HG03175 (cell line): Measurements from ENCODE around the gene ACKR3.

Experiments used
- ATAC-seq: cut with Tn5 transposase; IDR thresholded peaks from one replicate; pipeline ENCODE4 v1.9.1; 2021; ENCODE audit warnings: mild to moderate bottlenecking, moderate library complexity; ENCODE audit not compliant: unreplicated experiment

Gene ACKR3

DNA sequence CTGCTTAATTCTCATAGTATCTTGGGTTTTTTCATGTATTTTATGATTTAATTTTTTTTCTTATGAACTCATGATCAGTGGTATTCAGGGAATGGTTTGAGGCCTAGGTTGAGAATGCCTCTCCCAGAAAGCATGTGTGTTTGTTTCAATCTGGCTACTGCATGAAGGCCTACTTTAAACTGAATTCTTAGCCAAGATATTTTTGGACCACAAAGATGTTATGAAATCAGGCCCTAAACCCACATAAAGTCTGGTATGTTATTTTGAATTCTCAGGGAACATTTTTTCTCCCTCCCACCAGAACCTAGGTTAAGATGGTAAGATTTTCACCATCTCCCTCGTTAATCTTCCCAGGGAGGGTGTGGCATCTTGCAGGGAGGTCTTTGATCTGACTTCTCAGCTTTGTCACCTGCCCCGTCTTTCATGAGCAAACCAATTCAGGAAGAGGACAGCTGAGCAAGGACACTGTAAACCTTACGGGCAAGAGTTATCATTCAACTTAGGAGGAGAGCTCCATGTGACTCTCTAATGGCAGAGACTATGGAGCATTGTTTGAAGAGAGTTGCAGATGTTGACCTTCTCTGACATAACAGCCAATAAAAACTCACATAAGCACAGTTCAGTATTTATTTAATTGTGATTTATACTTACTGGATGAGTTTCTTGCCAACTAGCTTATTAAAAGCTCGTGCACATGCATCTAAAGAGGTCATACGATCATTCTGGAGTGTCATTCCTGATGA lies 21.3 kb upstream of the ACKR3 start:
- no peak for ATAC-seq

DNA sequence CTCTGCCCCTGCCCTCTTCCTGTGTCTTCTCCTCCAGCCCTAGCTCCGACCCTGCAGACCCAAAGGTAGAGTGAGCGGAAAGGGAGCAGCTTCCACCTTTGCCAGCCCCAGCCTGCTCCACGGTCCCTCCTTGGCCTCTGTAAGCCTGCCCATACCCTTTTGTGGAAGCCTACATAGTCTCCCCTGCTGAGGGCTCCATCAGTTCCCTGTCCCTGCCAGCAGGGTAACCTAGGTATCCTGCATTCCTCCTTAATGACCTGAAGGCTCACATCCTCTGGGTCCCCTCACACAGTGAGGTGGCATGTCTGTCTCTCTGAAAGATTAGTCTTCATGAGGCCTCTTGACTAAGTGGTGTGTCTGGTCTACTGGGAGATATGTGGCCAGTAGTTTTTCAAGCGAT lies 20.5 kb upstream of the ACKR3 start:
- no peak for ATAC-seq

DNA sequence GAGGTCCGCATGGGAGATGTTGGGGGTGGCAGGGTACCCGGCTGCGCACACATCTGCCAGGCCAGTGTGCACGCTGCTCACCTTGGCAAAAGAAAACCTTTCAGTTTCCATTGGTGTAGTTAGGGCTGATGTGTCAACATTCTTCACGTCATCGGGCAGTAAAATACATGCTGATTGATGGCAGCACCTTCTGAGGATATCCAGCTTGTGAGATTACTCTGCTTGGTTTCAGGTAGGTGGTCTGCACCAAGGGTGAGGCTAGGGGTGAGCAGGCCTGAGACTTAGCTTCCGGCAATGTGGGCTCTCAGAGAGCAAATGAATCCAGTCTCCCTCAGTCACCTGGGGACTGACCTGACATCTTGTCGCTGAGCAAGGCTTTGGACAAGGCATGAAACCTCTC lies 19.3 kb upstream of the ACKR3 start:
- no peak for ATAC-seq

DNA sequence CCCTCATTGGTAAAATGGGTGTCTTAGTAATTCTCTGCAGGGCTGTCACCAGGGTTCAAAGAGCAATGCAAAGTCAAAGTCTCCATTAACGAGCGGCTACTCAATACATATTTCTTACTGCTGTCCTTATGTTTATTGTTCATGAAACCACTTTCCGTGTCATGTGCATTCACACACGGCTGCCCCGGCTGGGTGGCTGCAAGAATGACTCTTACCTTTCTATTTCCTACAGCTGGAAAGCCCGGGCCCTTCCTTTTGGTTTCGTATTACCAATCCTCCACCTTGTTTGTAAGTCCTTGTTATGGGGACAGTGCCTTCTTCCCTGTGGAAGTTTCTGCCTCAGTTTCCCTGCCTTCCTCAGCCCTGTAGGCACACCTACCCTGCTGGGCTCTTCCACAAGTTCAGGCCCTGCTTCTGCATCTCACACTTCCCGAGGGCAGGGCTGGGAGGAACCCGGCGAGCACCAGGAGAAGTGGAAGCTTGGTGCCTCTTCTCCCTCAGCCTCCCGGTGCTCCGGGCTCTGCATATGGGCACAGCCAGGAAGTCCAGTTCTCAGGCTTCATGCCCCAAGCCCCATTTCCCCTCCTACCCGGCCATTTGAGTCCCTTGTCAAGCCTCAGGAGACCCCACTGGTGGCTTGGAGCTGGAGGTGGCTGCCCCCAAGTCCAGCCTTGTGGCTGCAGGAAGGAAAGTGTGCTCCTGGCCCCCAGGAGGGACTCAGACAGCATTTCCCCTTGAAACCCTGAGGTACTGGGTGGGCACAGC lies 18.7 kb upstream of the ACKR3 start:
- ATAC-seq: peak; percentile 46

DNA sequence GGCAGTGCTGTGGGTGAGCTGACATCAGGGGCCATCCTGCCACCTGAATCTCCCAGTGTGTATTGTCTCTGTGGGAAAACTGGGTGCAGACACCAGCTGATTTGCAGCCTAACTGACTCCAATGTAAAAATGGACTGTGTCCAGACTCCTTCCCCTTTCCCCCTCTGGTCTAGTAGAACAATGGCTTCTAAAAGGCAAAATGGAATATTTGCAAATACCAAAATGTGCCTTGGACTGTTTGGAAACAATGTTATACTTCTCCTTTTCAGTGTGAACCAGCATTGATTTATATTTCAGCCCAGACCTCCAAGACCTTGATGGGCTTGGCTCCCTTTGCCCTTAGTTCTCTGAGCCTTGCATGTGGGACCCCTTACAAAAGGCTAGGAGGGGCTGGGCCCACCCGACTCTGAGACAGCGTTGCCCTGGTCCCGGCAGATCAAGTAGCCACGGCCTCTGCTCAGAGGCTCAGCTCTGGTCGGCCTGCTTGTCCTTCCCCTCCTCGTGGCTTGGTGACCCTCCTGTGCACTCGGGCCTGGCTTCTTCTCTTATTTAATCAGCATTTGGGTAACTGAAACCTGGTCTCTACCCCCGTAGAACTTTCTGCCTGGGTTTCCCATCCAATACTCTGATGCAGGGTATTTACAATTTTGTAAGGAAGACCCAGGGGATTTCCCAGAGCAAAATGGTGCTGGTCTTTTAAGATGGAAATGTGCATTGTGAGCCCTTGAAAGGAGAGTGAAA lies 18.0 kb upstream of the ACKR3 start:
- no peak for ATAC-seq

DNA sequence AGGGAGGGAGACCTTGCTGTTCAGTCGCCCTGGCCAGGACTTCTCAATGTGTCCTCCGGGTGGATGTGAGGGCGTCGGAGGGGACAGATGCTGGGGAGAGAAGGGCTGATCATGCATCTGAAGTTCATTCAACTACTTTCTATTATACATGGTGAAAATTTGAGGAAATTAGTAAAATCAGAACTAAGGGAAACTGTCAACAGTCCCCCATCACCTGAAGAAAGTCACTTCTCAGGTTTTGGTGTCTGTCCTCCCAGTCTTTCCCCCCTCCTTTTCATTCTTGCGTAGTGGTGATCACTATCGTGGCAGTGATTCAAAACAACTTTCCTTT lies 17.4 kb upstream of the ACKR3 start:
- no peak for ATAC-seq

DNA sequence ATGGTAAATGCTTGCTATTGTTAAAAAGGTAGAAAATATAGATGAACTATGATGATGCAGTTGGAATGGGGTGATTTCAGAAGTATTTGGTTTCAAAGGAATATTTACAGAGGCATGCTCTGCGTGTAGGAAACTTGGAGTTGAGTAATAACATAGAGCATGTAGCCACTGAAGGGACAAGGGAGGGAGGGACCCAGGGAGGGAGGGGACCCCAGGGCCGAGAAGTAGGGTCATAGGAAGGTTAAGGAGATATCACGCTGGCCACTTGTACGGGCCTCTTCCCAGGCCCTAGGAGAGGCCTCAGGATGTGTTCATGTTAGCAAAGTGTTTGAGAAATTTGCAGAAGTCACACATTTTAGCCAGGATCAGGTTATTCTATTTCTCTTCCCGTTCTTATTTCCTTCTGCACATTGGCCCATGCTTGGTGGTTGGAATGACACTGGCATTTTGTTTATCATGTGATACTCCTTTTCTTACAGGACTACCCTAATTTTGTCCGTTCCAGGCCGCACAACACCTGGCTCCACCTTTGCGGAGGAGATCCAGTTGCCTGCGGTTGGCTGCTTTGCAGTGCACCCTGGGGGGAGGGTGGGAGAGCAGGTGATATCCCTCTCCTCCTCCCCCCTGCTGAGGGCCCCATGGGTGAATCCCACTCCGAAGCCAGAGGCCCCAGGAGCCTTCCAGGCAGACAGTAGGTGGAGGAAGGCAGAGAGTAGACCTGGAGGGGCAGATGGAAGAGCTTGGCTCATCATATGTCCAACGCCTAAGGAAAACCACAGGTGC lies 16.9 kb upstream of the ACKR3 start:
- ATAC-seq: no peak

DNA sequence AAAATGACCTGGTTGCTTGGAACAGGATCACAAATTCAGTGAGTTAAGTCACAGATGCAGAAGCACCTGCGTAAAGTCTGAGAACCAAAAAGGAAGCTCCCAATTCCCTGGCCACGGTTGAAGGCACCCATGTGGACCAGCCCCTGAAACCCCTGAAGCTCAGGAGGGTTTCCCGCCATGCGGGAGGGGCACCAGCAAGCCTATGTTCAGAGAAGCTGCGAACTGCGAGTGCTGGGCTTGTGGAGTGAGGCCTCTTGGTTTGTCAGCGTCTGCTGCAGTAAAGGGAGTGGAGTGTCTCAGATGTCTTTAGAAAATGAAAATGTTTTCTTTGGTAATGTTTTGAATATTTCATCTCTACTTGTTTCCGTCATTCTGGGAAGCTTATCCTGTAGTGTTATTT lies 16.1 kb upstream of the ACKR3 start:
- no peak for ATAC-seq

DNA sequence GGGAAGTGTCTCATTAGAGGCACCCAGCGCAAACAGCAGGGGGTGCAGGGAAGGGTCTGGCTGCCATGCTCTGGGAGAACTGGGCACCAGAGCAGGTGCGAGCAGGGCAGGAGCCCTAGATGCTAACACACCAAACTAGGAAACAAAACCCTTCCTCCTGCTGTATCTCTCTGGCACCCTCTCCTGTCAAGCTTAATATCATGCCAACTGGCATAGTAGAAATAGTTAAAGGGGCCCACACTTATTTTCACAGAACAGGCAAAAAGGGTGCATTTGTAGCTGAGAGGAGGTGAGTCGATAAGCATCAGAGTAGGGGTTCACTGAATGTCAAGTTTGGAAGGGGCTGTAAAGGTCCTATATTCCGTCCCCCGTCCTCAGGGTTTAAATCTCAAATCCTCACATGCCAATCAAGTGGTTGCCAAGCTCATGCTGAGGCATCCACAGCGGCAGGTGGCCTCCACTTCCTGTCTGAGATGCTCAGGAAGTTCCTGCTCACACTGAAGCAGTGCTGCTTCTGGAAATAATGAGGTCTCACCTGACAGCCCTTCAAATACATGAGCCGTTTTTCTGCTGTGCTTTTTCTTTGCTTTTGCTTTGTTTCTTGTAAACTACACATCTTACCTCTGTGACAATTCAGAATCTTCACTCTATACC lies 14.9 kb upstream of the ACKR3 start:
- no peak for ATAC-seq

DNA sequence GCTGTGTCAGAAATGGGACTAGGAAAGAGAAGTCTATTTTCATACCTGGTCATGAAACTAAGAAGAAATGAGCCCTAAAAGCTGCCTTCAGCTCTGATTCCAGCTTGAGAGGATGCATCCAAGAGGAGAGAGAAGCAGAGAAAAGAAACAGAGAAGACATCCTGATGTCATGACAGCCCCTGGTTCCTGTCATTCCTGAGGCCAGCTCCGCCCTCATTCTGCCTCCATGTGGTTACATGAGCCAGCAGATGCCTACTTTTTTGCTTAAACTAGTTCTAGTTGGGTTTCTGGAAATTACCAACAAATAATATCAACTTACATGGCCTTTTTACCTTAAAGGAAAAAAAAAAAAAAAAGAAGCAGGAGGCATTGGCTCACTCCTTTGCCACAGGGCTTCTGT lies 14.1 kb upstream of the ACKR3 start:
- ATAC-seq: no peak

DNA sequence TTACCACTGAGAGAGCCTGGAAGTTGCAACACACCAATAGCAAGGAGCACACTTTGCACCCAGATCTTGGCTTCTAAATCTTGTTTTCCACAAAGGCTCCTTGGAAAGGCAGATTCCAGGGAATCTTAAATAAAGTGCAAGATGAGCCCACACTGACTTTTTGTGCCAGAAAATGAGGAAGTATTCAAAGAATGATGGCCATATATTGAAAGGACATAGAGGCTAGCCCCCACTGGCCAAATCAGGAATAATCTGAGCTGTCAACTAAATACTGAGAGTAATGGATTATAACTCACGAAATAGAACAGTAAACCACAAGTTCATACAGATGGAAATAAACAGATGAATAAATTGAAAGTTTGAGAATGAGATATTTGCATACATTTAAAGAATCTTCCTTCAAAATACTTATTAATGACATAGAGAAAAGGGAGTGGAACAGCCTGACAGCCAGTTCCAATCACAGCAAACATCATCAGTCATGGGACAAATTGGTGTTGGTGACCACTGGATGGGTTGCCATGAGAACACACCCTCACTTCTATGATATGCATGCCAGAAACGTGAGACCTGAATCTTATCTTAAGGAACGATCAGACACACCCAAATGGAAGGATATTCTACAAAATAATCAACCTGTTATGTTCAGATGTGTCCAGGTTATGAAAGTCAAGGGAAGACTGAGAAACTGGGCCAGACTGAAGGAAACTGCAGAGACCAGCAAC lies 12.2 kb upstream of the ACKR3 start:
- ATAC-seq: no peak

DNA sequence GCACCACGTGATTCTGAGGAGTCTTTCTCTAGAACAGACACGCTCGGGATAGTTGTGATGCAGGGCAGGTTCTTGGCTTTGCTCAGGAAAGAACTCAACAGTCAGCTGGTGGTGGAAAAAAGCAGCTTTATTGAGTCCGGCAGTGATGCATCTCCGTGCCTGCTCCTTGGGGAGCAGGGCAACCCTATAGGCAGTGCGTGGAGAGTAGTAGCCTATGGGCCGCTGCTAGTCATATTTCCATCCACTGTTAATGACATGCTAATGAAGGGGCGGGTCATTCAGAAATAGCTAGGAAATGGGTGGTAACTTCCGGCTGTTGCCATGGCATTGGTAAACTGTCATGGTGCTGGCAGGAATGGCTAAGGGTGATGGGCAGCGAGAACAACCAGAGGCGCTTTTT lies 11.6 kb upstream of the ACKR3 start:
- ATAC-seq: no peak

DNA sequence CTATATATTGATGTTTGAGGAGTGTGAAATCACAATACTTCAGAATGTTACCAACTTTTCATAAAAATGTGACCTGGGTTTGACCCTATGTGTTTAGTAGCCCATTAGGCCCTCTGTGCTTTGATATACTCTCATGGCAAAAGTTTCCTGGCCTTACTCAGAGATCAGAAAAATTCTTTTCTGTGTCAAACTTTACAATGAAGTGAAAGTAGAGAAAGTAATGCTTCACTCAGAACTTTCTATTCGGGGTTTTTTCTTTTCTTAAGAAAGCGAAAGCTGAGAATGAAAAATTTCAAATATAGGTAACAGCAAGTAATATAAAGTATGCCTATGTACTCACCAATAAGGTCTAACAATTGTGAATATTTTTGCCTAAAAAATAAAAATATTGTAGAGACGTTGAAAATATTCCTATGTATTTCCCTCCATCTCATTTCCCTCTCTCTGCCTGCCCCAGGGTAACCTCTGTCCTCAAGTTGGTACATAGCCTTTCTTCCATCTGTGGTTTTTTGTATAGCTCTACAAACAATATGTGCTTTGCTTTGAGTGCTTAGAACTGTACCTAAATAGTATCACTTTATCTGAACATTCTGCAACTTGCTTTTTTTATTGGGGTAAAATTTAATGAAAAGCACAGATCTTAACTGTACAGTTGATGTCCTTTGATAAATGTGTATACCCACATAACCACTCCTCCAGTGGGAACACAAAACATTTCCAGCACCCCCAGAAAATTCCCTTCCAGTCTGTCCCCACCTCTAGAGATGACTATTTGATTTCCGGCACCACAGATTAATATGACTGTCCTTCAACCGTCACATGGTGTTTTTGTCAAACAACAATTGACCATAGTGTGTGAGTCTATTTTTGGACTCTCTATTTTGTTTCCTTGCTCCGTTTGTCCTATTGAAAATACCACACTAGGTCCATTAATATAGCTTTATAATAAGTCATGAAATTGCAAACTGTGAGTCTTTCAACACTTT lies 10.3 kb upstream of the ACKR3 start:
- no peak for ATAC-seq

DNA sequence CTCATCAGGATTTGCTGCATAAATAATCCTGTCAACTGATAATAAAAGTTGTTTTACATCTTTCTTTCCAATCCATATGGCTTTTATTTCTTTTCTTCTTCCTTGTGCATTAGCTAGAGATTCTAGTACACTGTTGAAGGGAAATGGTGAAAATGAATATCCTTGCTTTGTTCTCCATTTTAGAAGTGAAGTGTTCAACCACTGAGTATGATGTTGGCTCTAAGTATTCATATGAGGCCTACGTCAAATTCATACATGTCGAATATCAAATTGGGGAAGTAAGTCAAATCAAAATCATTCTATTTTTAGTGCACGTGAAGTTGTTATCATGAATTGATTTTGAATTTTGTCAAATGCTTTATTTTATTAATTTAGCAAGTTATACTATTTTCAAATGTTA lies 7.8 kb upstream of the ACKR3 start:
- ATAC-seq: no peak

DNA sequence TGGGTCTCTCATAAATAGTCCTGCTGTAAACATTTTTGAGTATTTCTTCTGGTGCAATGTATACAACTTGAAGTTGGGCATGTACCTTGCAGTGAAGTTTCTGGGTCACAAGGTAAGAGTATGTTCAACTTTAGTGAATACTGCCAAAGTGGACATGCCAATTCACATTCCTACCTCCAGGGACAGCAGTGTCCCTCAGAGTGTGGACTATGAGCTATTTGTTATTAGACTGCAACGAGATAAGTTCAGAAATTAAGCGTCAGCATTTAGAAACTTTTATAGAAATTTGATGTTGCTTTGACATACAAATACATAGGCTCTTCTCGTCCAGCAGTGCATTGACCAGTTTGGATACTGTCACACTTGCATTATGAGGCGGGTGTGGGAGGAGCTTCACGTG lies 7.2 kb upstream of the ACKR3 start:
- no peak for ATAC-seq

DNA sequence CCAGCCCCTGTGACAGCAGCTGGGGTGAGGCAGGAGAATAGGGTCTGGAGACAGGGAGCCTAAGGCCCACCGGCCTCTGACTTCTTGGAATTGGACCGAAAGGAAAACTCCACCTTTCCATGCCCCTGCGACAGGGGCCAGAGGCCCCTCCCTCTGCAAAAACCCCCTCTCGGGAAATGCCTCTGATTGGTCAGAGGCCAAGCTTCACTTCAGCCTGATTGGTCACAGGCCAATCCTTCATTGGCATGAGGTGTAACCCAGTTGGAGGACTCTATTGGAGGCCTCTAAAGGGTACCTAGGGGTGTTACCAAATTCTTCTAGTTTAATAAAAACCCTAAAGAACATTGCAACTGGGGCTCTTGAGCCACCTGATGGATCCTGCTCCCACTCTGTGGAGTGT lies 5.7 kb upstream of the ACKR3 start:
- no peak for ATAC-seq

DNA sequence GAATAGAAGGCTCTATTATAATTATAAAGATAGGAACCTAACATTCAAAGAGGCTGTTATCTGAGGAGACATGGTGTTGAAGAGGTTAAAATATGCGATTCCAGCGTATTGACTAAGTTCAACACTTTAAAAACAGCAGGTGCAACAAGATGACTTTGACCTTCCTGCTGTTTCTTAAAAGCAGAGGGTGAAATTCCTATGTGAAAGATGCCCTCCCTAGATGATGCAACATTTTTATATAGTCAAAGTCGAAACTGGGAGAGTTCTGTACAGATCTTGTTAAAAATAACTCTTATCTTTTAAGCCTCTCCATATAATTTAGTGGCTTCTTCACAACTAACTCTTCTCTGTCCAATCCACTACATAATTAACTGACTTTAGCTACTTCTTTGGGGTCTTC lies 4.4 kb upstream of the ACKR3 start:
- ATAC-seq: no peak

DNA sequence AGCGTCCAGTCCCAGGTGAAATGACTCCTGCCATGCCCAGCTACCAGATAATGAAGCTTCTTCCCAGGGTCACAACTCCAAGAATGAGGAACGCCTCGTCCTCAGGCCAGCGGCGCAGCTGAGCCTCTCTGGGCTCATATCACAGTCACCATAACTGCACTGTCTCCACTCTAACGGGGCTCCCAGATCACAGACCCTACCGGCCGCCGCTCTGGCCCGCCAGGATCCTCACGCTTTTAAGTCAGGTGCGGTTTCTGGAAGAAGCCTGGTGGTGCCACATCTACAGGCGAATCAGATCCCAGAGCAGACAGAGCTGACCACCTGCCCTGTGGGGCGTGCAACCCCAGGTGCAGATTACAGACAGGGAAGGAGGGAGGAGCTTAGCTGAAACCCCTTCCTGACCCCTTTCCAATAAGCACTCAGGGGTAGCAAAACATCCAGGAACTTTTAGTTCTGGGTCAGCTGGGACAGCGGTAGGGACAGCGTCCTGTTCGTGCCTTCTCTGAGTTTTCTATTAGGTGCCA lies 3.7 kb upstream of the ACKR3 start:
- ATAC-seq: no peak

DNA sequence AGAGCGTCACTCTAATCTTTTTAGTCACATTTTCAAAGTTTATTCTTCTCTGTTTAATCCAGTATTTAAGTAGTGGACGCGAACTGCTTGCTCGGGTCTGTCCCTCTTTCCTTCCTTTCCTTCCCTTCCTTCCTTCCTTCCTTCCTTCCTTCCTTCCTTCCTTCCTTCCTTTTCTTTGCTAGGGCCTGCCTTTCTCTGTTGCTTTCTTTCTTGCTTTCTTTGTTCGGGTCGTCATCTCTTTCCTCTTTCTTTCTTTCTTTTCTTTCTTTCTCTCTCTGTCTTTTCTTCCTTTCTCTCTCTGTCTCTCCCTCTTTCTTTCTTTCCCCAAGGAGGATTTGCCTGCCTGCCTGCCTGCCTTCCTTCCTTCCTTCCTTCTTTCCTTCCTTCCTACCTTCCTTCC lies 3.0 kb upstream of the ACKR3 start:
- no peak for ATAC-seq
